K562 (cell line): ENCODE data around the gene GDF7. TPM values are rescaled to one million over a fixed set of nuclear protein-coding genes. Genes with fewer than 3 reads are reported as not detected.
A peak's percentile ranks its signal among the peaks of the same experiment; 100 is the strongest.

ENCODE experiments used
- ATAC-seq: fragments of 200-7000 bp; cut with Tn5 transposase; 3 replicates; pipeline ENCODE4 v1.9.1; 2020; ENCODE audit warnings: moderate library complexity
- BruUV-seq: library from RNA; stranded (reverse); fragments of 400-500 nt; replicated peaks from 2 replicates; lab custom pipeline; 2021; lab: Mats Ljungman, UMichigan
- CTCF ChIA-PET: fragments of 300-600 bp; formaldehyde crosslinking; extraction: SDS; loops from one replicate; lab custom pipeline; 2021; ENCODE audit warnings: low intra/inter-chr PET ratio; lab: Yijun Ruan, JAX
- POLR2A ChIA-PET: fragments of 300-600, 350-650 bp; sonication (Branson Sonifier 250); formaldehyde crosslinking; extraction: SDS; loops from one replicate; lab custom pipeline; 2021; ENCODE audit warnings: antibody characterized with exemption, inconsistent platforms; lab: Yijun Ruan, JAX
- DNase-seq, 4 experiments: peaks; one replicate each; pipeline versions ENCODE4 v3.0.0 to v3.0.0-alpha.2; 2011 to 2018; ENCODE audit warnings: low spot score in 3 of 4, mixed read lengths in 3 of 4; ENCODE audit errors: extremely low read depth in 1 of 4
- FAIRE-seq: peaks from 2 replicates; lab custom pipeline; 2011; peaks lifted over from hg19 to GRCh38; lab: Jason Lieb, UNC
- H2AFZ ChIP-seq: 2 replicates; pipeline ENCODE4 v1.6.0; 2011; ENCODE audit warnings: low read depth, low read length, control low read depth, inconsistent platforms
- H3K27ac ChIP-seq: fragments of 200-600 bp; 3 replicates; pipeline ENCODE4 v1.8.0; 2011; ENCODE audit warnings: low read depth, mild to moderate bottlenecking, control low read depth, inconsistent platforms, low read length, moderate library complexity, mixed read lengths; ENCODE audit errors: extremely low read depth
- H3K27me3 ChIP-seq, 2 experiments: fragments of 300-600 bp in 1 of 2; 2 replicates in 1 of 2; 3 replicates in 1 of 2; pipeline versions ENCODE4 v1.6.0 to v1.8.0; 2011; ENCODE audit warnings: inconsistent platforms in 2 of 2, low read length in 2 of 2, mild to moderate bottlenecking in 1 of 2, mixed read lengths in 1 of 2, moderate library complexity in 1 of 2; ENCODE audit not compliant: control insufficient read depth in 2 of 2, insufficient read depth in 2 of 2
- H3K36me3 ChIP-seq: fragments of 300-600 bp; 3 replicates; pipeline ENCODE4 v1.8.0; 2011; ENCODE audit warnings: mild to moderate bottlenecking, low read length, inconsistent platforms; ENCODE audit not compliant: control insufficient read depth, insufficient read depth
- H3K4me1 ChIP-seq, 2 experiments: fragments of 200-600 bp in 1 of 2; replicated peaks in 1 of 2; 2 replicates in 1 of 2; 3 replicates in 1 of 2; pipeline versions ENCODE4 v1.5.1 to v1.8.0; 2011; ENCODE audit warnings: inconsistent platforms in 2 of 2, low read length in 2 of 2, mild to moderate bottlenecking in 1 of 2, mixed read lengths in 1 of 2, moderate library complexity in 1 of 2; ENCODE audit not compliant: control insufficient read depth in 2 of 2, insufficient read depth in 2 of 2
- H3K4me2 ChIP-seq: 2 replicates; pipeline ENCODE4 v1.6.1; 2011; ENCODE audit warnings: low read length, control low read depth, inconsistent platforms, mixed read lengths; ENCODE audit not compliant: insufficient read depth
- H3K4me3 ChIP-seq: fragments of 200-600 bp; sonication (generic), shearing (Covaris generic); 2 replicates; pipeline ENCODE4 v1.5.1; 2016; ENCODE audit warnings: control low read depth, inconsistent platforms
- H3K79me2 ChIP-seq: fragments of 200-600 bp; 3 replicates; pipeline ENCODE4 v1.8.0; 2011; ENCODE audit warnings: low read length, inconsistent platforms; ENCODE audit not compliant: control insufficient read depth, insufficient read depth
- H3K9ac ChIP-seq, 2 experiments: 2 replicates each; pipeline versions ENCODE4 v1.6.0 to v1.6.1; 2011; ENCODE audit warnings: low read depth in 2 of 2, low read length in 2 of 2, control low read depth in 1 of 2, inconsistent platforms in 1 of 2, mild to moderate bottlenecking in 1 of 2, mixed read lengths in 1 of 2; ENCODE audit not compliant: insufficient read depth in 1 of 2
- H3K9me1 ChIP-seq: one replicate; pipeline ENCODE4 v1.6.0; 2011; ENCODE audit warnings: inconsistent platforms, mild to moderate bottlenecking, low read length, moderate library complexity; ENCODE audit not compliant: control insufficient read depth, insufficient read depth
- H3K9me3 ChIP-seq: replicated peaks from 2 replicates; pipeline ENCODE4 v1.5.1; 2011; ENCODE audit warnings: low read depth, low read length, inconsistent platforms; ENCODE audit not compliant: control insufficient read depth, insufficient read depth
- H4K20me1 ChIP-seq: replicated peaks from 2 replicates; pipeline ENCODE4 v1.6.1; 2011; ENCODE audit warnings: low read length, inconsistent platforms, mixed read lengths; ENCODE audit not compliant: control insufficient read depth, insufficient read depth
- C11orf30 ChIP-seq: fragments of 450-650 bp; IDR thresholded peaks from 2 replicates; pipeline ENCODE4 v1.6.1; 2016; ENCODE audit warnings: low read depth, mild to moderate bottlenecking
- FOXO4 ChIP-seq: fragments of 450-650 bp; formaldehyde crosslinking; IDR thresholded peaks from 2 replicates; pipeline ENCODE4 v1.4.0; 2020; ENCODE audit warnings: mild to moderate bottlenecking, moderate library complexity
- IFI16 ChIP-seq: fragments of 250-450 bp; sonication (Bioruptor Pico); IDR thresholded peaks from 2 replicates; pipeline ENCODE4 v2.1.2; 2022; ENCODE audit warnings: mild to moderate bottlenecking, inconsistent platforms
- MIER1 ChIP-seq: fragments of 450-650 bp; IDR thresholded peaks from 2 replicates; pipeline ENCODE4 v1.6.1; 2016; ENCODE audit warnings: antibody characterized with exemption, mild to moderate bottlenecking, low read depth
- NR0B1 ChIP-seq: fragments of 450-650 bp; IDR thresholded peaks from one replicate; pipeline ENCODE4 v1.6.1; 2018; ENCODE audit warnings: mild to moderate bottlenecking, moderate library complexity; ENCODE audit not compliant: partially characterized antibody
- SRSF7 ChIP-seq: fragments of 200-400 bp; formaldehyde crosslinking; optimal IDR thresholded peaks from 2 replicates; pipeline ENCODE3; 2017; ENCODE audit warnings: mild to moderate bottlenecking, low read depth, low read length
- TEAD4 ChIP-seq, 2 experiments: sonication (generic) in 1 of 2; formaldehyde crosslinking in 1 of 2; IDR thresholded peaks; 2 replicates each; pipeline versions ENCODE4 v1.6.1 to v1.8.0; 2012 to 2022; ENCODE audit warnings: borderline replicate concordance in 1 of 2, inconsistent platforms in 1 of 2, low read length in 1 of 2, mild to moderate bottlenecking in 1 of 2, missing genetic modification reagents in 1 of 2
- THAP7 ChIP-seq: fragments of 250-450 bp; sonication (Bioruptor Pico); IDR thresholded peaks from 2 replicates; pipeline ENCODE4 v1.5.0; 2021
- VEZF1 ChIP-seq: fragments of 200-800 bp; sonication (Bioruptor generic); IDR thresholded peaks from 2 replicates; pipeline ENCODE4 v1.6.1; 2017; ENCODE audit warnings: missing genetic modification characterization, missing compliant biosample characterization
- WHSC1 ChIP-seq: IDR thresholded peaks from one replicate; pipeline ENCODE4 v1.6.1; 2012; ENCODE audit warnings: low read length, control low read depth, inconsistent platforms
- ZBTB9 ChIP-seq: fragments of 450-650 bp; formaldehyde crosslinking; IDR thresholded peaks from 2 replicates; pipeline ENCODE4 v1.4.0; 2020; ENCODE audit warnings: mild to moderate bottlenecking, moderate library complexity
- ZHX1 ChIP-seq: fragments of 150-350 bp; conservative IDR thresholded peaks from 2 replicates; pipeline ENCODE4 v1.6.1; 2014; ENCODE audit warnings: low read length
- ZNF146 ChIP-seq: IDR thresholded peaks from one replicate; pipeline ENCODE4 v1.6.1; 2018; ENCODE audit warnings: missing compliant biosample characterization; ENCODE audit not compliant: unreplicated experiment
- WGBS: fragments of 100-300 bp; shearing (Covaris generic); methylation state at CpG from one replicate; pipeline ENCODE4 v1.1.6; 2016; ENCODE audit warnings: low coverage, mixed read lengths; ENCODE audit not compliant: insufficient coverage; ENCODE audit errors: missing lambda C conversion rate; 5-methylcytosine and 5-hydroxymethylcytosine counted together
- in situ Hi-C: fragments of 300-500 bp; cut with MboI; formaldehyde crosslinking; loops from 4 replicates; pipeline ENCODE4 v1.15.0; 2018; ENCODE audit warnings: inconsistent platforms, mixed read lengths
- intact Hi-C: fragments of 100-400 bp; cut with micrococcal nuclease; formaldehyde crosslinking; loops from 2 replicates; pipeline ENCODE4 v1.14.2; 2022
- polyA plus RNA-seq, 8 experiments: library from polyadenylated mRNA; depleted of rRNA in 4 of 8; stranded (reverse) in 5 of 8; unstranded in 3 of 8; fragments of >200 nt; fragmentation: Nextera tagmentation in 2 of 8; fragmentation: Illumina TruSeq in 1 of 8; extraction: Ambion mirVana in 2 of 8; extraction: Trizol in 1 of 8; gene quantifications; 2 replicates each; pipeline versions ENCODE4 v1.2.1 to v1.2.3, GENCODE V29; 2011 to 2014; ENCODE audit warnings: inconsistent platforms in 1 of 8, missing spikeins in 1 of 8
- total RNA-seq, 7 experiments: library from RNA; depleted of rRNA in 6 of 7; stranded (reverse); fragments of >200 nt in 6 of 7; fragmentation: Illumina TruSeq in 2 of 7; extraction: Trizol in 2 of 7; gene quantifications; 2 replicates each; pipeline versions ENCODE4 v1.2.1 to v1.2.3, GENCODE V29; 2011 to 2021; ENCODE audit warnings: low replicate concordance in 1 of 7

Gene GDF7
- total and polyA plus RNA-seq, 9 of the 15 experiments (the other 6 are each of a cell fraction or from before 2014, with no cell fraction given), result 0.01 TPM; not detected in 7

- Histone ChIP-seq H3K79me2 (no peaks in the 10 kb centered on the region), H3K27ac (no peak overlapping the region), H3K4me1 (peaks cover 7 to 21% of the 10 kb centered on the region in 2 experiments), H4K20me1 (no peaks in the 10 kb centered on the region), H3K4me2 (no peak overlapping the region), H3K4me3 (no peak overlapping the region), H3K9ac (0 out of 4 replicates have a peak overlapping the region, but pooled peaks of 1 of the 2 experiments have one; percentile 28), H3K9me3 (no peaks in the 10 kb centered on the region), H2AFZ (no peak overlapping the region), H3K9me1 (no peaks in the 10 kb centered on the region), H3K27me3 (no peaks in the 10 kb centered on the region), H3K36me3 (no peaks in the 10 kb centered on the region)
- FAIRE-seq (no peak), ATAC-seq (no peak), DNase-seq (no peak)
- ChIA-PET CTCF (no interaction called here), POLR2A (interaction anchor here (1.1 to 1.4 kb wide), 2 partner anchors 11 to 126 kb away, joined by 4 read pairs; no protein-coding TSS in a partner anchor)
- no TSS peak for BruUV-seq
- in situ Hi-C loops (no loop called here), intact Hi-C loops (no loop called here)
- 68% methylated on average over 8 of the region's 10 CpGs for WGBS
- TF ChIP-seq WHSC1 (no peak), MIER1 (no peak), IFI16 (CRISPR knock-in tag) (no peak), SRSF7 (no peak), TEAD4 (IDR thresholded peaks at IDR 0.05; ENCODE audit: low read length) (no peak), TEAD4 (CRISPR knock-in tag; IDR thresholded peaks at IDR 0.05; ENCODE audit: borderline replicate concordance) (no peak), C11orf30 (no peak), ZNF146 (no peak), ZHX1 (no peak), NR0B1 (no peak), THAP7 (CRISPR knock-in tag) (no peak), ZBTB9 (CRISPR knock-in tag) (no peak), VEZF1 (CRISPR knock-in tag) (no peak), FOXO4 (CRISPR knock-in tag) (no peak)
These were observed 44.2 kb upstream of the GDF7 start for GRCh38 chr2:20622731-20623130.
